Hepatocyte (in vitro differentiated cells): ENCODE data around the gene VPS50.

Source experiments
- EZH2 ChIP-seq: fragments of 200-600 bp; sonication (generic); IDR thresholded peaks from 2 replicates; pipeline ENCODE4 v1.6.1; 2016; ENCODE audit warnings: antibody characterized with exemption, mild to moderate bottlenecking, borderline replicate concordance
- EZH2phosphoT487 ChIP-seq: fragments of 200-600 bp; sonication (generic); IDR thresholded peaks from one replicate; pipeline ENCODE4 v1.6.1; 2018; ENCODE audit warnings: antibody characterized with exemption, mild to moderate bottlenecking, low read depth, moderate library complexity; ENCODE audit not compliant: unreplicated experiment, severe bottlenecking
- TF ChIP-seq, protein P1 (sequence below): fragments of 200-600 bp; sonication (generic); IDR thresholded peaks from 2 replicates; pipeline ENCODE4 v1.5.1; 2016; ENCODE audit warnings: antibody characterized with exemption, mild to moderate bottlenecking; ENCODE audit not compliant: poor library complexity

GRCh38 chr7:93231259-93231658, 907 bp upstream of the VPS50 start:
- TF ChIP-seq EZH2phosphoT487 (no peak), EZH2 (no peak)
- TF ChIP-seq, protein P1, sequence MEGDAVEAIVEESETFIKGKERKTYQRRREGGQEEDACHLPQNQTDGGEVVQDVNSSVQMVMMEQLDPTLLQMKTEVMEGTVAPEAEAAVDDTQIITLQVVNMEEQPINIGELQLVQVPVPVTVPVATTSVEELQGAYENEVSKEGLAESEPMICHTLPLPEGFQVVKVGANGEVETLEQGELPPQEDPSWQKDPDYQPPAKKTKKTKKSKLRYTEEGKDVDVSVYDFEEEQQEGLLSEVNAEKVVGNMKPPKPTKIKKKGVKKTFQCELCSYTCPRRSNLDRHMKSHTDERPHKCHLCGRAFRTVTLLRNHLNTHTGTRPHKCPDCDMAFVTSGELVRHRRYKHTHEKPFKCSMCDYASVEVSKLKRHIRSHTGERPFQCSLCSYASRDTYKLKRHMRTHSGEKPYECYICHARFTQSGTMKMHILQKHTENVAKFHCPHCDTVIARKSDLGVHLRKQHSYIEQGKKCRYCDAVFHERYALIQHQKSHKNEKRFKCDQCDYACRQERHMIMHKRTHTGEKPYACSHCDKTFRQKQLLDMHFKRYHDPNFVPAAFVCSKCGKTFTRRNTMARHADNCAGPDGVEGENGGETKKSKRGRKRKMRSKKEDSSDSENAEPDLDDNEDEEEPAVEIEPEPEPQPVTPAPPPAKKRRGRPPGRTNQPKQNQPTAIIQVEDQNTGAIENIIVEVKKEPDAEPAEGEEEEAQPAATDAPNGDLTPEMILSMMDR = no peak
